HepG2 (cell line): ENCODE data around the gene CPT1C. TPM values are rescaled to one million over a fixed set of nuclear protein-coding genes. Genes with fewer than 3 reads are reported as not detected.
A peak's percentile ranks its signal among the peaks of the same experiment; 100 is the strongest.

Experiments used
- KDM1A ChIP-seq: IDR thresholded peaks from 2 replicates; pipeline ENCODE4 v1.6.1; 2016; ENCODE audit warnings: missing compliant biosample characterization
- NAIF1 ChIP-seq: sonication (generic); formaldehyde crosslinking; IDR thresholded peaks from 2 replicates; pipeline ENCODE4 v1.5.0; 2020; ENCODE audit warnings: mild to moderate bottlenecking, missing genetic modification reagents, borderline replicate concordance
- TCF7 ChIP-seq: sonication (generic); IDR thresholded peaks from 2 replicates; pipeline ENCODE4 v1.6.1; 2016; ENCODE audit warnings: antibody characterized with exemption, low read depth
- ZFP36 ChIP-seq: fragments of 150-350 bp; IDR thresholded peaks from 2 replicates; pipeline ENCODE4 v1.6.1; 2018; ENCODE audit warnings: borderline replicate concordance, low read length, low read depth; ENCODE audit not compliant: partially characterized antibody
- ZNF615 ChIP-seq: sonication (generic); formaldehyde crosslinking; IDR thresholded peaks from 2 replicates; pipeline ENCODE4 v1.5.0; 2020; ENCODE audit warnings: mild to moderate bottlenecking, missing genetic modification reagents, borderline replicate concordance
- polyA plus RNA-seq, 8 experiments: library from polyadenylated mRNA; depleted of rRNA in 3 of 8; stranded (reverse) in 7 of 8; unstranded in 1 of 8; fragments of >200 nt; fragmentation: Illumina TruSeq in 4 of 8; extraction: Trizol in 4 of 8; gene quantifications; 2 replicates each; pipeline versions ENCODE4 v1.2.1 to v1.2.3, GENCODE V29; 2011 to 2016; ENCODE audit warnings: low read depth in 4 of 8, missing spikeins in 1 of 8, mixed read lengths in 1 of 8; ENCODE audit not compliant: insufficient read depth in 1 of 8
- total RNA-seq, 5 experiments: library from RNA; depleted of rRNA; stranded (reverse); fragments of >200 nt; fragmentation: Illumina TruSeq; extraction: Trizol; gene quantifications; 2 replicates each; pipeline ENCODE4 v1.2.3, GENCODE V29; 2016; ENCODE audit warnings: low read depth in 1 of 5
- TF ChIP-seq, protein P1 (sequence below), 2 experiments: fragments of 450-650 bp in 1 of 2; sonication (generic) in 1 of 2; formaldehyde crosslinking in 1 of 2; IDR thresholded peaks; 2 replicates each; pipeline versions ENCODE4 v1.6.1 to v1.8.0; 2016 to 2022; ENCODE audit warnings: antibody characterized with exemption in 1 of 2, mild to moderate bottlenecking in 1 of 2, missing genetic modification reagents in 1 of 2
- TF ChIP-seq, protein P2 (sequence below): IDR thresholded peaks from 2 replicates; pipeline ENCODE4 v1.6.1; 2012; ENCODE audit warnings: low read depth, low read length, improper control_type of control experiment
- TF ChIP-seq, protein P3 (sequence below): sonication (generic); formaldehyde crosslinking; conservative IDR thresholded peaks from 2 replicates; pipeline ENCODE4 v1.8.0; 2022; ENCODE audit warnings: missing genetic modification reagents
- TF ChIP-seq, protein P4 (sequence below): sonication (generic); formaldehyde crosslinking; IDR thresholded peaks from 2 replicates; pipeline ENCODE4 v1.4.0; 2020; ENCODE audit warnings: missing genetic modification reagents, borderline replicate concordance

Gene CPT1C
- total and polyA plus RNA-seq, 2 of the 13 experiments (the other 11 are each of a cell fraction or from before 2014, with no cell fraction given), result 0.18 TPM; not detected in 1

DNA sequence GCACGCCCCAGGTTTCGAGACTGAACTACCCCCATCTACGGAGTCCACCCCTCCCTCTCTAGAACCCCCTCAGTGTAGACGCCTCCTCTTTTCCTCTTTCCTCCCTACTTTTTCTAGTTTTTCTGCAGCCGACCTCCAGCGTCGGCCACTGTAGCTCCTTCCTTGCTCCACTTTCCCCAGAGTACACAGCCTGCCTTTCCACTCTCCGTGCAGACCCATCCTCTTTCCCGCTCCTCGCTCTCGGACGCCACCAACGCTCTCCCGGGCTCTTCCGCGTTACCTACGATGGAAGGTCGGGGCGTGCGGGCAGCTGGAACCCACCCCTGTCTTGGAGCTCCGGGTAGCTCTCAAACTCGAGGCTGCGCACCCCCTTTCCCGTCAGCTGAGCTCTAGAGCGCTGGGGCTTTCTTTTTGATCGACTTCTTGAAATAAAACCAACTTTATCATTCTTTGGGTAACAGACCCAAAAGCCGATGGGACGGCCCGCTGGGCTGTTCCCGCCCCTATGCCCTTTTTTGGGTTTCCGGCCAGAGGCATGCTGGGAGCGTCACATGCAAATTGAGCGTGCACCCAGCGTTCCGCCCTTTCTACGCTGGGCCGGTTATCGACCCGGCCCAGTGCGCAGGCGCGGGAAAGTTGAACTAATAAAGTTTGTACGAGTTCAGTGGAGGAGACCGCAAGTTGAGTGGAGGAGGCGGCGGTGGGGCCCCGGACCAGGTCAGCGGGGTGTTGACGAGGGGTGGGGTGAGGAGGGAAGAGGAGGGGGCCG, 25.4 kb upstream of the CPT1C start, which contains the start of the genes BCL2L12 and IRF3 (continued):
- TF ChIP-seq KDM1A (CRISPR knock-in tag) (no peak), NAIF1 (CRISPR knock-in tag) (peak; percentile 25; the same call in 1 of the 2 replicates), ZNF615 (CRISPR knock-in tag) (peak; percentile 60; the same call in 1 of the 2 replicates), ZFP36 (peak; percentile 6), TCF7 (no peak)
- TF ChIP-seq, protein P1, sequence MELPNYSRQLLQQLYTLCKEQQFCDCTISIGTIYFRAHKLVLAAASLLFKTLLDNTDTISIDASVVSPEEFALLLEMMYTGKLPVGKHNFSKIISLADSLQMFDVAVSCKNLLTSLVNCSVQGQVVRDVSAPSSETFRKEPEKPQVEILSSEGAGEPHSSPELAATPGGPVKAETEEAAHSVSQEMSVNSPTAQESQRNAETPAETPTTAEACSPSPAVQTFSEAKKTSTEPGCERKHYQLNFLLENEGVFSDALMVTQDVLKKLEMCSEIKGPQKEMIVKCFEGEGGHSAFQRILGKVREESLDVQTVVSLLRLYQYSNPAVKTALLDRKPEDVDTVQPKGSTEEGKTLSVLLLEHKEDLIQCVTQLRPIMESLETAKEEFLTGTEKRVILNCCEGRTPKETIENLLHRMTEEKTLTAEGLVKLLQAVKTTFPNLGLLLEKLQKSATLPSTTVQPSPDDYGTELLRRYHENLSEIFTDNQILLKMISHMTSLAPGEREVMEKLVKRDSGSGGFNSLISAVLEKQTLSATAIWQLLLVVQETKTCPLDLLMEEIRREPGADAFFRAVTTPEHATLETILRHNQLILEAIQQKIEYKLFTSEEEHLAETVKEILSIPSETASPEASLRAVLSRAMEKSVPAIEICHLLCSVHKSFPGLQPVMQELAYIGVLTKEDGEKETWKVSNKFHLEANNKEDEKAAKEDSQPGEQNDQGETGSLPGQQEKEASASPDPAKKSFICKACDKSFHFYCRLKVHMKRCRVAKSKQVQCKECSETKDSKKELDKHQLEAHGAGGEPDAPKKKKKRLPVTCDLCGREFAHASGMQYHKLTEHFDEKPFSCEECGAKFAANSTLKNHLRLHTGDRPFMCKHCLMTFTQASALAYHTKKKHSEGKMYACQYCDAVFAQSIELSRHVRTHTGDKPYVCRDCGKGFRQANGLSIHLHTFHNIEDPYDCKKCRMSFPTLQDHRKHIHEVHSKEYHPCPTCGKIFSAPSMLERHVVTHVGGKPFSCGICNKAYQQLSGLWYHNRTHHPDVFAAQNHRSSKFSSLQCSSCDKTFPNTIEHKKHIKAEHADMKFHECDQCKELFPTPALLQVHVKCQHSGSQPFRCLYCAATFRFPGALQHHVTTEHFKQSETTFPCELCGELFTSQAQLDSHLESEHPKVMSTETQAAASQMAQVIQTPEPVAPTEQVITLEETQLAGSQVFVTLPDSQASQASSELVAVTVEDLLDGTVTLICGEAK (IDR thresholded peaks at IDR 0.05), result peak; percentile 96
- TF ChIP-seq, protein P1 (CRISPR knock-in tag; IDR thresholded peaks at IDR 0.05), result peak; percentile 100
- TF ChIP-seq, protein P2, sequence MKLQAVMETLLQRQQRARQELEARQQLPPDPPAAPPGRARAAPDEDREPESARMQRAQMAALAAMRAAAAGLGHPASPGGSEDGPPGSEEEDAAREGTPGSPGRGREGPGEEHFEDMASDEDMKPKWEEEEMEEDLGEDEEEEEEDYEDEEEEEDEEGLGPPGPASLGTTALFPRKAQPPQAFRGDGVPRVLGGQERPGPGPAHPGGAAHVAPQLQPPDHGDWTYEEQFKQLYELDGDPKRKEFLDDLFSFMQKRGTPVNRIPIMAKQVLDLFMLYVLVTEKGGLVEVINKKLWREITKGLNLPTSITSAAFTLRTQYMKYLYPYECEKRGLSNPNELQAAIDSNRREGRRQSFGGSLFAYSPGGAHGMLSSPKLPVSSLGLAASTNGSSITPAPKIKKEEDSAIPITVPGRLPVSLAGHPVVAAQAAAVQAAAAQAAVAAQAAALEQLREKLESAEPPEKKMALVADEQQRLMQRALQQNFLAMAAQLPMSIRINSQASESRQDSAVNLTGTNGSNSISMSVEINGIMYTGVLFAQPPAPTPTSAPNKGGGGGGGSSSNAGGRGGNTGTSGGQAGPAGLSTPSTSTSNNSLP, result 0 out of 2 replicates have a peak, but pooled peaks have one; percentile 10
- TF ChIP-seq, protein P3, sequence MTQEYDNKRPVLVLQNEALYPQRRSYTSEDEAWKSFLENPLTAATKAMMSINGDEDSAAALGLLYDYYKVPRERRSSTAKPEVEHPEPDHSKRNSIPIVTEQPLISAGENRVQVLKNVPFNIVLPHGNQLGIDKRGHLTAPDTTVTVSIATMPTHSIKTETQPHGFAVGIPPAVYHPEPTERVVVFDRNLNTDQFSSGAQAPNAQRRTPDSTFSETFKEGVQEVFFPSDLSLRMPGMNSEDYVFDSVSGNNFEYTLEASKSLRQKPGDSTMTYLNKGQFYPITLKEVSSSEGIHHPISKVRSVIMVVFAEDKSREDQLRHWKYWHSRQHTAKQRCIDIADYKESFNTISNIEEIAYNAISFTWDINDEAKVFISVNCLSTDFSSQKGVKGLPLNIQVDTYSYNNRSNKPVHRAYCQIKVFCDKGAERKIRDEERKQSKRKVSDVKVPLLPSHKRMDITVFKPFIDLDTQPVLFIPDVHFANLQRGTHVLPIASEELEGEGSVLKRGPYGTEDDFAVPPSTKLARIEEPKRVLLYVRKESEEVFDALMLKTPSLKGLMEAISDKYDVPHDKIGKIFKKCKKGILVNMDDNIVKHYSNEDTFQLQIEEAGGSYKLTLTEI (CRISPR knock-in tag), result no peak
- TF ChIP-seq, protein P4, sequence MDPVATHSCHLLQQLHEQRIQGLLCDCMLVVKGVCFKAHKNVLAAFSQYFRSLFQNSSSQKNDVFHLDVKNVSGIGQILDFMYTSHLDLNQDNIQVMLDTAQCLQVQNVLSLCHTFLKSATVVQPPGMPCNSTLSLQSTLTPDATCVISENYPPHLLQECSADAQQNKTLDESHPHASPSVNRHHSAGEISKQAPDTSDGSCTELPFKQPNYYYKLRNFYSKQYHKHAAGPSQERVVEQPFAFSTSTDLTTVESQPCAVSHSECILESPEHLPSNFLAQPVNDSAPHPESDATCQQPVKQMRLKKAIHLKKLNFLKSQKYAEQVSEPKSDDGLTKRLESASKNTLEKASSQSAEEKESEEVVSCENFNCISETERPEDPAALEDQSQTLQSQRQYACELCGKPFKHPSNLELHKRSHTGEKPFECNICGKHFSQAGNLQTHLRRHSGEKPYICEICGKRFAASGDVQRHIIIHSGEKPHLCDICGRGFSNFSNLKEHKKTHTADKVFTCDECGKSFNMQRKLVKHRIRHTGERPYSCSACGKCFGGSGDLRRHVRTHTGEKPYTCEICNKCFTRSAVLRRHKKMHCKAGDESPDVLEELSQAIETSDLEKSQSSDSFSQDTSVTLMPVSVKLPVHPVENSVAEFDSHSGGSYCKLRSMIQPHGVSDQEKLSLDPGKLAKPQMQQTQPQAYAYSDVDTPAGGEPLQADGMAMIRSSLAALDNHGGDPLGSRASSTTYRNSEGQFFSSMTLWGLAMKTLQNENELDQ (CRISPR knock-in tag), result no peak
